ENCODE results near the gene KIRREL2.

DNA sequence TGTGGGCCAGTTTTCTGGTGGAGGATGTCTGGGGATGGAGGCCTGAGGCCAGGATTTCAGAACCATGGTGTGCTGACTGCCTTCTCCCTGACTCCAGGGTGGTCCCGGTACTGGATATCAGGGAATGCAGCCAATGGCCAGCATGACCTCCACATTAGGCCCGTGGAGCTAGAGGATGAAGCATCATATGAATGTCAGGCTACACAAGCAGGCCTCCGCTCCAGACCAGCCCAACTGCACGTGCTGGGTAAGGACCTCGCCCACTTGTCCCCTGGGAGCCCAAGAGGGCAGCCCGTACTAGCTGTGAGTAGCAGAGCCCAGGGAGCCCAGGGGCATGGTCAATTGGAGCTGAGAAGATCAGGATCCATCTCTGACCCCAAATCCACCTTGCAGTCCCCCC, 1.6 kb downstream of the KIRREL2 start:
- TF ChIP-seq, protein P1, sequence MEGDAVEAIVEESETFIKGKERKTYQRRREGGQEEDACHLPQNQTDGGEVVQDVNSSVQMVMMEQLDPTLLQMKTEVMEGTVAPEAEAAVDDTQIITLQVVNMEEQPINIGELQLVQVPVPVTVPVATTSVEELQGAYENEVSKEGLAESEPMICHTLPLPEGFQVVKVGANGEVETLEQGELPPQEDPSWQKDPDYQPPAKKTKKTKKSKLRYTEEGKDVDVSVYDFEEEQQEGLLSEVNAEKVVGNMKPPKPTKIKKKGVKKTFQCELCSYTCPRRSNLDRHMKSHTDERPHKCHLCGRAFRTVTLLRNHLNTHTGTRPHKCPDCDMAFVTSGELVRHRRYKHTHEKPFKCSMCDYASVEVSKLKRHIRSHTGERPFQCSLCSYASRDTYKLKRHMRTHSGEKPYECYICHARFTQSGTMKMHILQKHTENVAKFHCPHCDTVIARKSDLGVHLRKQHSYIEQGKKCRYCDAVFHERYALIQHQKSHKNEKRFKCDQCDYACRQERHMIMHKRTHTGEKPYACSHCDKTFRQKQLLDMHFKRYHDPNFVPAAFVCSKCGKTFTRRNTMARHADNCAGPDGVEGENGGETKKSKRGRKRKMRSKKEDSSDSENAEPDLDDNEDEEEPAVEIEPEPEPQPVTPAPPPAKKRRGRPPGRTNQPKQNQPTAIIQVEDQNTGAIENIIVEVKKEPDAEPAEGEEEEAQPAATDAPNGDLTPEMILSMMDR (IDR thresholded peaks at IDR 0.05) = no peak
- TF ChIP-seq POLR2AphosphoS5 (IDR thresholded peaks at IDR 0.05) = no peak

All from prostate gland (tissue), 2 donors.